Measurements from ENCODE around the gene PKD2.

GRCh38 chr4:88021824-88022223, 14.4 kb downstream of the PKD2 start:
- TF ChIP-seq POLR2AphosphoS5 (IDR thresholded peaks at IDR 0.05) (no peak), POLR2A (IDR thresholded peaks at IDR 0.05) (no peak)

All from spleen (tissue), 3 donors.